ENCODE results near the gene TTC19. TPM values are rescaled to one million over a fixed set of nuclear protein-coding genes. Genes with fewer than 3 reads are reported as not detected.
"Not testable (repeated sequence)": the region's sequence is repeated elsewhere in the genome, so short reads cannot be mapped to it uniquely, and the experiment has no call there.

The TTC19 gene
- total and polyA plus RNA-seq, 12 donors = 20.6 to 152 (median 50.5) TPM

- no peaks in the 10 kb centered on the region for H3K27me3 ChIP-seq
- TF ChIP-seq POLR2A (IDR thresholded peaks at IDR 0.05) (no peak), CTCF (IDR thresholded peaks at IDR 0.05) (no peak)
- H3K4me3 ChIP-seq = no peak overlapping the region
- H3K4me1 ChIP-seq (replicated peaks in 1 of 2) = no peaks in the 10 kb centered on the region
- peaks cover 0 to 50% of the 10 kb centered on the region in 2 donors for H3K36me3 ChIP-seq (replicated peaks in 1 of 2)
- no peak for DNase-seq
- 85 to 100% (median 92%) methylated on average over 1 of the region's 1 CpG for WGBS, 4 donors
- H3K9me3 ChIP-seq (replicated peaks in 1 of 3) = no peaks in the 10 kb centered on the region
- no peak overlapping the region for H3K27ac ChIP-seq
- intact Hi-C loops (cut with DNase I) = no loop called here
These were observed 21.0 kb upstream of the TTC19 start for GRCh38 chr17:15978606-15979005.

- intact Hi-C loops (cut with DNase I); H3K9me3 ChIP-seq (replicated peaks in 1 of 3); H3K27me3 ChIP-seq; H3K4me3 ChIP-seq; H3K27ac ChIP-seq; H3K4me1 ChIP-seq (replicated peaks in 1 of 2); DNase-seq: not testable (repeated sequence)
- 74 to 83% (median 74%) methylated on average over 2 to 3 of the region's 4 CpGs; no CpG with 5 or more reads in 1 of the 4 donors for WGBS, 4 donors
- peaks cover 0 to 52% of the 10 kb centered on the region in 2 donors for H3K36me3 ChIP-seq (replicated peaks in 1 of 2)
These were observed 20.6 kb upstream of the TTC19 start for GRCh38 chr17:15979013-15979412.

GRCh38 chr17:15981208-15981607 is 18.4 kb upstream of the TTC19 start:
- TF ChIP-seq POLR2A (IDR thresholded peaks at IDR 0.05) (no peak), CTCF (IDR thresholded peaks at IDR 0.05) (no peak)
- no peaks in the 10 kb centered on the region for H3K4me1 ChIP-seq (replicated peaks in 1 of 2)
- intact Hi-C loops (cut with DNase I) = no loop called here
- WGBS, 4 donors = 42 to 60% (median 51%) methylated on average over 2 of the region's 2 CpGs
- no peaks in the 10 kb centered on the region for H3K27me3 ChIP-seq
- no peak overlapping the region for H3K4me3 ChIP-seq
- peaks cover 0 to 61% of the 10 kb centered on the region in 2 donors for H3K36me3 ChIP-seq (replicated peaks in 1 of 2)
- DNase-seq = no peak
- H3K9me3 ChIP-seq (replicated peaks in 1 of 3) = no peaks in the 10 kb centered on the region
- H3K27ac ChIP-seq = no peak overlapping the region

- Histone ChIP-seq H3K27me3 (no peaks in the 10 kb centered on the region), H3K9me3 (replicated peaks in 1 of 3) (no peaks in the 10 kb centered on the region), H3K36me3 (replicated peaks in 1 of 2) (peaks cover 0 to 61% of the 10 kb centered on the region in 2 donors), H3K27ac (no peak overlapping the region), H3K4me1 (replicated peaks in 1 of 2) (no peaks in the 10 kb centered on the region), H3K4me3 (no peak overlapping the region)
- intact Hi-C loops (cut with DNase I) = no loop called here
- DNase-seq = no peak
- no peak for TF ChIP-seq CTCF (IDR thresholded peaks at IDR 0.05)
- TF ChIP-seq POLR2A (IDR thresholded peaks at IDR 0.05) = no peak
- 85 to 88% (median 87%) methylated on average over 5 of the region's 5 CpGs for WGBS, 4 donors
These were observed 17.7 kb upstream of the TTC19 start for GRCh38 chr17:15981646-15982580.

All from adrenal gland (tissue), 12 donors.